HepG2 (cell line): ENCODE measurements around the gene MTG1. TPM values are rescaled to one million over a fixed set of nuclear protein-coding genes. Genes with fewer than 3 reads are reported as not detected.

ENCODE experiments used
- BRF2 ChIP-seq: sonication (generic); formaldehyde crosslinking; IDR thresholded peaks from 2 replicates; pipeline ENCODE4 v1.8.1; 2022; ENCODE audit warnings: mild to moderate bottlenecking, missing genetic modification reagents
- GATAD2A ChIP-seq: IDR thresholded peaks from 2 replicates; pipeline ENCODE4 v1.6.1; 2016
- HNRNPL ChIP-seq: fragments of 200-400 bp; formaldehyde crosslinking; IDR thresholded peaks from 2 replicates; pipeline ENCODE4 v1.6.1; 2017; ENCODE audit warnings: mild to moderate bottlenecking, low read depth, low read length
- HOXA3 ChIP-seq: sonication (generic); formaldehyde crosslinking; IDR thresholded peaks from 2 replicates; pipeline ENCODE4 v1.5.0; 2020; ENCODE audit warnings: missing genetic modification reagents
- KDM6A ChIP-seq: IDR thresholded peaks from 2 replicates; pipeline ENCODE4 v1.6.1; 2016; ENCODE audit warnings: low read depth
- MTF2 ChIP-seq: sonication (generic); formaldehyde crosslinking; IDR thresholded peaks from 2 replicates; pipeline ENCODE4 v1.5.0; 2020; ENCODE audit warnings: missing genetic modification reagents, borderline replicate concordance
- MXD1 ChIP-seq: sonication (generic); formaldehyde crosslinking; IDR thresholded peaks from 2 replicates; pipeline ENCODE4 v1.4.0; 2020; ENCODE audit warnings: mild to moderate bottlenecking, missing genetic modification reagents
- PAXIP1 ChIP-seq: sonication (generic); formaldehyde crosslinking; conservative IDR thresholded peaks from 2 replicates; pipeline ENCODE4 v1.4.0; 2020; ENCODE audit warnings: mild to moderate bottlenecking, missing genetic modification reagents, moderate library complexity
- SAFB2 ChIP-seq: sonication (generic); formaldehyde crosslinking; IDR thresholded peaks from 2 replicates; pipeline ENCODE4 v1.5.1; 2020; ENCODE audit warnings: missing genetic modification reagents, low read depth, mild to moderate bottlenecking, borderline replicate concordance
- SUZ12 ChIP-seq: fragments of 150-350 bp; IDR thresholded peaks from 2 replicates; pipeline ENCODE4 v1.6.1; 2014; ENCODE audit warnings: low read depth, low read length
- TBX2 ChIP-seq: sonication (generic); formaldehyde crosslinking; IDR thresholded peaks from 2 replicates; pipeline ENCODE4 v1.5.0; 2020; ENCODE audit warnings: missing genetic modification reagents, mild to moderate bottlenecking, borderline replicate concordance
- TGIF2 ChIP-seq: IDR thresholded peaks from 2 replicates; pipeline ENCODE4 v1.6.1; 2016; ENCODE audit warnings: control low read depth, missing compliant biosample characterization
- ZBTB42 ChIP-seq: sonication (generic); formaldehyde crosslinking; IDR thresholded peaks from 2 replicates; pipeline ENCODE4 v1.5.0; 2020; ENCODE audit warnings: mild to moderate bottlenecking, missing genetic modification reagents
- ZFY ChIP-seq: sonication (generic); formaldehyde crosslinking; IDR thresholded peaks from 2 replicates; pipeline ENCODE4 v1.4.0; 2020; ENCODE audit warnings: missing genetic modification reagents
- ZNF18 ChIP-seq: sonication (generic); formaldehyde crosslinking; IDR thresholded peaks from 2 replicates; pipeline ENCODE4 v1.8.0; 2022; ENCODE audit warnings: mild to moderate bottlenecking, missing genetic modification reagents; ENCODE audit not compliant: insufficient replicate concordance
- ZNF333 ChIP-seq: sonication (generic); formaldehyde crosslinking; IDR thresholded peaks from 2 replicates; pipeline ENCODE4 v1.4.0; 2020; ENCODE audit warnings: mild to moderate bottlenecking, missing genetic modification reagents, borderline replicate concordance
- ZNF430 ChIP-seq: sonication (generic); formaldehyde crosslinking; IDR thresholded peaks from 2 replicates; pipeline ENCODE4 v1.9.0; 2021; ENCODE audit warnings: mild to moderate bottlenecking, missing genetic modification reagents
- ZNF563 ChIP-seq: sonication (generic); formaldehyde crosslinking; IDR thresholded peaks from 2 replicates; pipeline ENCODE4 v1.8.0; 2022; ENCODE audit warnings: mild to moderate bottlenecking, moderate library complexity, missing genetic modification reagents
- ZNF747 ChIP-seq: sonication (generic); formaldehyde crosslinking; IDR thresholded peaks from 2 replicates; pipeline ENCODE4 v1.8.1; 2023; ENCODE audit warnings: missing genetic modification reagents, mild to moderate bottlenecking, borderline replicate concordance
- ZNF772 ChIP-seq: sonication (generic); formaldehyde crosslinking; IDR thresholded peaks from 2 replicates; pipeline ENCODE4 v1.5.0; 2020; ENCODE audit warnings: mild to moderate bottlenecking, missing genetic modification reagents
- ZNF781 ChIP-seq: sonication (generic); formaldehyde crosslinking; IDR thresholded peaks from 2 replicates; pipeline ENCODE4 v1.5.1; 2020; ENCODE audit warnings: borderline replicate concordance, mild to moderate bottlenecking, missing genetic modification reagents; ENCODE audit errors: not compliant biosample characterization
- ZNF782 ChIP-seq: sonication (generic); formaldehyde crosslinking; IDR thresholded peaks from 2 replicates; pipeline ENCODE4 v1.4.0; 2020; ENCODE audit warnings: missing genetic modification reagents, mild to moderate bottlenecking, borderline replicate concordance
- polyA plus RNA-seq, 8 experiments: library from polyadenylated mRNA; depleted of rRNA in 3 of 8; stranded (reverse) in 7 of 8; unstranded in 1 of 8; fragments of >200 nt; fragmentation: Illumina TruSeq in 4 of 8; extraction: Trizol in 4 of 8; gene quantifications; 2 replicates each; pipeline versions ENCODE4 v1.2.1 to v1.2.3, GENCODE V29; 2011 to 2016; ENCODE audit warnings: low read depth in 4 of 8, missing spikeins in 1 of 8, mixed read lengths in 1 of 8; ENCODE audit not compliant: insufficient read depth in 1 of 8
- total RNA-seq, 5 experiments: library from RNA; depleted of rRNA; stranded (reverse); fragments of >200 nt; fragmentation: Illumina TruSeq; extraction: Trizol; gene quantifications; 2 replicates each; pipeline ENCODE4 v1.2.3, GENCODE V29; 2016; ENCODE audit warnings: low read depth in 1 of 5

Gene MTG1
- total and polyA plus RNA-seq, 2 of the 13 experiments (the other 11 are each of a cell fraction or from before 2014, with no cell fraction given), result 42.0 to 103 TPM

GRCh38 chr10:133378251-133379096 lies 15.5 kb upstream of the MTG1 start (continued):
- peak; percentile 51; the same call in 1 of the 2 replicates for TF ChIP-seq ZFY (CRISPR knock-in tag)
- TF ChIP-seq ZNF333 (CRISPR knock-in tag), result peak; percentile 65; the same call in 1 of the 2 replicates
- TF ChIP-seq BRF2 (CRISPR knock-in tag), result 0 out of 2 replicates have a peak, but pooled peaks have one; percentile 21
- no peak for TF ChIP-seq TGIF2 (CRISPR knock-in tag)
- TF ChIP-seq ZNF430 (CRISPR knock-in tag), result no peak
- TF ChIP-seq ZNF772 (CRISPR knock-in tag), result peak; percentile 59
- TF ChIP-seq KDM6A (CRISPR knock-in tag), result 0 out of 2 replicates have a peak, but pooled peaks have one; percentile 34
- peak; percentile 88 for TF ChIP-seq PAXIP1 (CRISPR knock-in tag)
- TF ChIP-seq ZNF782, result no peak
- peak; percentile 66; the same call in 1 of the 2 replicates for TF ChIP-seq ZBTB42 (CRISPR knock-in tag)
- TF ChIP-seq SUZ12, result no peak
- TF ChIP-seq HOXA3, result peak; percentile 79
- peak; percentile 92; the same call in 1 of the 2 replicates for TF ChIP-seq SAFB2 (CRISPR knock-in tag)
- peak; percentile 49 for TF ChIP-seq ZNF18 (CRISPR knock-in tag)
- 0 out of 2 replicates have a peak, but pooled peaks have one; percentile 8 for TF ChIP-seq HNRNPL
- TF ChIP-seq ZNF781, result peak; percentile 44
- TF ChIP-seq ZNF563 (CRISPR knock-in tag), result peak; percentile 72
- no peak for TF ChIP-seq ZNF747 (CRISPR knock-in tag)
- TF ChIP-seq GATAD2A (CRISPR knock-in tag), result peak; percentile 48; the same call in 1 of the 2 replicates
- peak; percentile 71; the same call in 1 of the 2 replicates for TF ChIP-seq MTF2
- peak; percentile 13; the same call in 1 of the 2 replicates for TF ChIP-seq MXD1 (CRISPR knock-in tag)
- peak; percentile 34; the same call in 1 of the 2 replicates for TF ChIP-seq TBX2 (CRISPR knock-in tag)
